SK-N-SH treated with all-trans-retinoic acid at 6 μM for 48 hours (cell line): Measurements from ENCODE around the gene TMEM181.

Experiments used
- BACH2 ChIP-seq: fragments of 250-450 bp; sonication (Bioruptor Pico); IDR thresholded peaks from 2 replicates; pipeline ENCODE4 v1.9.0; 2021; ENCODE audit warnings: mild to moderate bottlenecking, borderline replicate concordance
- GLIS3 ChIP-seq: fragments of 250-450 bp; sonication (Bioruptor Pico); IDR thresholded peaks from 2 replicates; pipeline ENCODE4 v1.5.0; 2020; ENCODE audit warnings: mild to moderate bottlenecking, moderate library complexity
- PATZ1 ChIP-seq: fragments of 250-450 bp; sonication (Bioruptor Pico); IDR thresholded peaks from 2 replicates; pipeline ENCODE4 v1.8.0; 2020; ENCODE audit warnings: mild to moderate bottlenecking, moderate library complexity, borderline replicate concordance
- ZFP30 ChIP-seq: fragments of 450-650 bp; formaldehyde crosslinking; IDR thresholded peaks from 2 replicates; pipeline ENCODE4 v1.5.0; 2022; ENCODE audit warnings: mild to moderate bottlenecking, moderate library complexity
- ZNF565 ChIP-seq: fragments of 450-650 bp; formaldehyde crosslinking; conservative IDR thresholded peaks from 2 replicates; pipeline ENCODE4 v1.5.0; 2020; ENCODE audit warnings: low read depth, mild to moderate bottlenecking, moderate library complexity

GRCh38 chr6:158662954-158663624 lies 103.2 kb downstream of the TMEM181 start:
- TF ChIP-seq ZNF565 (CRISPR knock-in tag) (no peak), PATZ1 (CRISPR knock-in tag) (no peak), BACH2 (CRISPR knock-in tag) (no peak), ZFP30 (CRISPR knock-in tag) (no peak), GLIS3 (CRISPR knock-in tag) (no peak)
